TTC549 (cell line): ENCODE results near the gene LRRC8E.
"Not testable (repeated sequence)": the region's sequence is repeated elsewhere in the genome, so short reads cannot be mapped to it uniquely, and the experiment has no call there.

Experiments
- FAIRE-seq: peaks from 2 replicates; lab custom pipeline; 2012; peaks lifted over from hg19 to GRCh38; lab: Jason Lieb, UNC

The LRRC8E gene

GRCh38 chr19:7855426-7856108 is 32.7 kb upstream of the LRRC8E start:
- FAIRE-seq = no peak

GRCh38 chr19:7856109-7856591 is 32.2 kb upstream of the LRRC8E start:
- FAIRE-seq = no peak

GRCh38 chr19:7856679-7857663 is 31.3 kb upstream of the LRRC8E start:
- FAIRE-seq = no peak

GRCh38 chr19:7857727-7858108 is 30.6 kb upstream of the LRRC8E start:
- no peak for FAIRE-seq

- FAIRE-seq = no peak
These were observed 30.1 kb upstream of the LRRC8E start for GRCh38 chr19:7858109-7858770.

GRCh38 chr19:7859087-7859486 is 29.2 kb upstream of the LRRC8E start:
- not testable (repeated sequence) for FAIRE-seq

- no peak for FAIRE-seq
These were observed 28.2 kb upstream of the LRRC8E start for GRCh38 chr19:7859831-7860713.

GRCh38 chr19:7860714-7861618 is 27.3 kb upstream of the LRRC8E start:
- no peak for FAIRE-seq

- FAIRE-seq = no peak
These were observed 26.5 kb upstream of the LRRC8E start for GRCh38 chr19:7861619-7862412.

- no peak for FAIRE-seq
These were observed 25.8 kb upstream of the LRRC8E start for GRCh38 chr19:7862413-7862951.

GRCh38 chr19:7863157-7863970 is 24.9 kb upstream of the LRRC8E start:
- FAIRE-seq = no peak

- FAIRE-seq = no peak
These were observed 24.2 kb upstream of the LRRC8E start for GRCh38 chr19:7863971-7864689.

GRCh38 chr19:7864690-7865074 is 23.6 kb upstream of the LRRC8E start:
- no peak for FAIRE-seq

GRCh38 chr19:7865262-7865911 is 22.9 kb upstream of the LRRC8E start:
- FAIRE-seq = no peak

GRCh38 chr19:7866399-7867091 is 21.8 kb upstream of the LRRC8E start:
- FAIRE-seq = no peak

GRCh38 chr19:7867092-7867844 is 21.0 kb upstream of the LRRC8E start:
- no peak for FAIRE-seq
